HTR-8/SVneo (cell line): ENCODE data around the gene MRPL30.
"Not testable (repeated sequence)": the region's sequence is repeated elsewhere in the genome, so short reads cannot be mapped to it uniquely, and the experiment has no call there.

Experiments used
- DNase-seq: peaks from one replicate; pipeline ENCODE4 v3.0.0; 2011; ENCODE audit warnings: low spot score, mixed read lengths; ENCODE audit not compliant: insufficient read length
- FAIRE-seq: peaks from 2 replicates; lab custom pipeline; 2011; peaks lifted over from hg19 to GRCh38; lab: Jason Lieb, UNC

Gene MRPL30

GRCh38 chr2:99180755-99181623, at the start of gene MRPL30, which contains the start of gene MITD1:
Gene MRPL30 (plus strand): TSS chr2:99181184. CDS start chr2:99186204, 5,020 bp downstream.
Gene MITD1 (minus strand): TSS chr2:99181058. CDS start chr2:99180981, 77 bp downstream.
- DNase-seq: peak; percentile 97
- peak; percentile 82 for FAIRE-seq

- DNase-seq, FAIRE-seq: not testable (repeated sequence)
Measured at GRCh38 chr2:99135044-99135556, 45.9 kb upstream of the MRPL30 start.

- FAIRE-seq: no peak
- DNase-seq: no peak
Measured at GRCh38 chr2:99139003-99139402, 42.0 kb upstream of the MRPL30 start.

GRCh38 chr2:99140056-99140859, 40.7 kb upstream of the MRPL30 start:
- no peak for DNase-seq
- no peak for FAIRE-seq

- FAIRE-seq: peak; percentile 23
- peak; percentile 54 for DNase-seq
Measured at GRCh38 chr2:99140860-99141109, 40.2 kb upstream of the MRPL30 start.

- peak; percentile 95 for FAIRE-seq
- peak; percentile 95 for DNase-seq
Measured at GRCh38 chr2:99141110-99142108, 39.6 kb upstream of the MRPL30 start, which contains the start of gene C2orf15. Gene C2orf15 (plus strand): TSS chr2:99141707. CDS start chr2:99150559, 8,852 bp downstream.

GRCh38 chr2:99150706-99151105, 30.3 kb upstream of the MRPL30 start:
- FAIRE-seq: no peak
- no peak for DNase-seq

GRCh38 chr2:99152199-99152895, 28.6 kb upstream of the MRPL30 start:
- DNase-seq: no peak
- no peak for FAIRE-seq

GRCh38 chr2:99153921-99154604, 26.9 kb upstream of the MRPL30 start:
- DNase-seq (no peak), FAIRE-seq (peak; percentile 57)

GRCh38 chr2:99154643-99155536, 26.1 kb upstream of the MRPL30 start, which contains the start of the genes LIPT1 and TSGA10:
Gene LIPT1 (plus strand): TSS chr2:99154967. CDS start chr2:99161958, 6,991 bp downstream.
Gene TSGA10 (minus strand): TSS chr2:99154942. CDS start chr2:99109439, 45,503 bp downstream.
- FAIRE-seq: peak; percentile 98

GRCh38 chr2:99156891-99157290, 24.1 kb upstream of the MRPL30 start:
- FAIRE-seq (no peak), DNase-seq (no peak)

More at GRCh38 chr2:99154643-99155536, 26.1 kb upstream of the MRPL30 start, which contains the start of the genes LIPT1 and TSGA10:
- peak; percentile 98 for DNase-seq

- FAIRE-seq (no peak), DNase-seq (no peak)
Measured at GRCh38 chr2:99158599-99158998, 22.4 kb upstream of the MRPL30 start.

- DNase-seq (no peak), FAIRE-seq (no peak)
Measured at GRCh38 chr2:99159594-99159993, 21.4 kb upstream of the MRPL30 start.

GRCh38 chr2:99166218-99166617, 14.8 kb upstream of the MRPL30 start:
- FAIRE-seq: no peak
- DNase-seq: no peak

- FAIRE-seq (no peak), DNase-seq (no peak)
Measured at GRCh38 chr2:99169534-99169933, 11.4 kb upstream of the MRPL30 start.

- no peak for FAIRE-seq
- DNase-seq: no peak
Measured at GRCh38 chr2:99171377-99172140, 9.4 kb upstream of the MRPL30 start.

- DNase-seq (no peak), FAIRE-seq (no peak)
Measured at GRCh38 chr2:99181624-99182000, 628 bp downstream of the MRPL30 start.
